H1 (cell line): Measurements from ENCODE around the gene HLA-A. TPM values are rescaled to one million over a fixed set of nuclear protein-coding genes. Genes with fewer than 3 reads are reported as not detected.

Source experiments
- CTCF ChIA-PET: fragments of 300-600 bp; sonication (Branson Sonifier 250); formaldehyde crosslinking; loops from one replicate; lab custom pipeline; 2021; ENCODE audit not compliant: partially characterized antibody; lab: Charles Lee
- POLR2A ChIA-PET: fragments of 300-600 bp; sonication (Branson Sonifier 250); formaldehyde crosslinking; loops from one replicate; lab custom pipeline; 2021; ENCODE audit warnings: inconsistent platforms; ENCODE audit not compliant: partially characterized antibody; lab: Charles Lee
- DNase-seq, 2 experiments: peaks; one replicate each; pipeline versions ENCODE4 v3.0.0 to v3.0.0-alpha.2; 2010 to 2022; ENCODE audit warnings: low spot score in 2 of 2, low read depth in 1 of 2, mixed read lengths in 1 of 2
- FAIRE-seq: peaks from 2 replicates; lab custom pipeline; 2011; peaks lifted over from hg19 to GRCh38; lab: Jason Lieb, UNC
- H2AFZ ChIP-seq: 2 replicates; pipeline ENCODE4 v1.8.1; 2012; ENCODE audit warnings: low read length, inconsistent platforms
- H2AK5ac ChIP-seq: 2 replicates; pipeline ENCODE4 v1.6.1; 2013; ENCODE audit warnings: low read depth, low read length
- H2BK120ac ChIP-seq: replicated peaks from 2 replicates; pipeline ENCODE3; 2013; ENCODE audit warnings: low read depth, low read length, inconsistent platforms
- H2BK12ac ChIP-seq: 2 replicates; pipeline ENCODE4 v1.6.1; 2013; ENCODE audit warnings: low read depth, low read length
- H2BK15ac ChIP-seq: 2 replicates; pipeline ENCODE4 v1.6.1; 2013; ENCODE audit warnings: low read length
- H2BK20ac ChIP-seq: 2 replicates; pipeline ENCODE4 v1.6.1; 2013; ENCODE audit warnings: low read length
- H2BK5ac ChIP-seq: 2 replicates; pipeline ENCODE4 v1.6.1; 2013; ENCODE audit warnings: low read depth, low read length
- H3K14ac ChIP-seq: 2 replicates; pipeline ENCODE4 v1.6.1; 2013; ENCODE audit warnings: inconsistent platforms; ENCODE audit not compliant: insufficient read length
- H3K18ac ChIP-seq: 2 replicates; pipeline ENCODE4 v1.6.1; 2013; ENCODE audit warnings: low read length; ENCODE audit errors: extremely low read depth
- H3K23ac ChIP-seq: 2 replicates; pipeline ENCODE4 v1.6.1; 2013; ENCODE audit warnings: inconsistent platforms; ENCODE audit not compliant: insufficient read length
- H3K23me2 ChIP-seq: 2 replicates; pipeline ENCODE4 v1.6.1; 2013; ENCODE audit warnings: low read depth, low read length
- H3K27ac ChIP-seq: 2 replicates; pipeline ENCODE4 v1.6.1; 2011; ENCODE audit warnings: low read depth, low read length, inconsistent platforms
- H3K27me3 ChIP-seq, 4 experiments: replicated peaks in 1 of 4; 1 replicate in 1 of 4; 2 replicates in 3 of 4; pipeline versions ENCODE4 v1.6.1 to v1.8.1; 2011 to 2013; ENCODE audit warnings: low read length in 3 of 4, mild to moderate bottlenecking in 3 of 4, inconsistent platforms in 2 of 4, mixed read lengths in 2 of 4, moderate library complexity in 1 of 4; ENCODE audit not compliant: control insufficient read depth in 3 of 4, insufficient read depth in 3 of 4; ENCODE audit errors: extremely low read depth in 1 of 4
- H3K36me3 ChIP-seq, 4 experiments: 2 replicates each; pipeline versions ENCODE4 v1.6.1 to v1.8.1; 2011 to 2013; ENCODE audit warnings: mild to moderate bottlenecking in 4 of 4, low read length in 3 of 4, moderate library complexity in 2 of 4, control low read depth in 1 of 4, inconsistent platforms in 1 of 4; ENCODE audit not compliant: insufficient read depth in 4 of 4, control insufficient read depth in 2 of 4
- H3K4ac ChIP-seq: replicated peaks from 2 replicates; pipeline ENCODE3; 2013; ENCODE audit warnings: low read length, low read depth, mixed read lengths, inconsistent platforms; ENCODE audit not compliant: insufficient read length
- H3K4me1 ChIP-seq, 4 experiments: replicated peaks in 1 of 4; 1 replicate in 1 of 4; 2 replicates in 3 of 4; pipeline versions ENCODE4 v1.6.1 to v1.8.1; 2011 to 2013; ENCODE audit warnings: low read length in 3 of 4, inconsistent platforms in 2 of 4, mixed read lengths in 1 of 4; ENCODE audit not compliant: insufficient read depth in 4 of 4, control insufficient read depth in 3 of 4
- H3K4me2 ChIP-seq, 2 experiments: 2 replicates each; pipeline versions ENCODE4 v1.6.1 to v1.8.1; 2011 to 2013; ENCODE audit warnings: low read depth in 2 of 2, low read length in 2 of 2, control low read depth in 1 of 2, inconsistent platforms in 1 of 2, mild to moderate bottlenecking in 1 of 2; ENCODE audit not compliant: insufficient read depth in 1 of 2
- H3K4me3 ChIP-seq, 4 experiments: fragments of 200-600, 300-600 bp in 1 of 4; sonication (generic), shearing (Covaris generic), sonication (Bioruptor Twin) in 1 of 4; 2 replicates each; pipeline versions ENCODE4 v1.5.1 to v1.8.1; 2011 to 2016; ENCODE audit warnings: low read length in 4 of 4, low read depth in 3 of 4, control low read depth in 2 of 4, inconsistent platforms in 2 of 4, mild to moderate bottlenecking in 2 of 4, mixed read lengths in 1 of 4, moderate library complexity in 1 of 4; ENCODE audit not compliant: insufficient read depth in 2 of 4; ENCODE audit errors: extremely low read depth in 1 of 4
- H3K56ac ChIP-seq: replicated peaks from 2 replicates; pipeline ENCODE3; 2013; ENCODE audit warnings: low read depth, mild to moderate bottlenecking, mixed read lengths, low read length, inconsistent platforms; ENCODE audit not compliant: insufficient read length
- H3K79me1 ChIP-seq: 2 replicates; pipeline ENCODE4 v1.6.1; 2013; ENCODE audit warnings: low read depth, low read length, control low read depth
- H3K79me2 ChIP-seq, 2 experiments: 2 replicates each; pipeline versions ENCODE4 v1.6.1 to v1.8.1; 2012 to 2013; ENCODE audit warnings: low read length in 2 of 2, mild to moderate bottlenecking in 2 of 2, inconsistent platforms in 1 of 2; ENCODE audit not compliant: insufficient read depth in 2 of 2, control insufficient read depth in 1 of 2
- H3K9ac ChIP-seq, 4 experiments: replicated peaks in 1 of 4; 1 replicate in 1 of 4; 2 replicates in 3 of 4; pipeline versions ENCODE4 v1.6.1 to v1.8.1; 2011 to 2013; ENCODE audit warnings: low read depth in 3 of 4, low read length in 3 of 4, control low read depth in 2 of 4, mild to moderate bottlenecking in 2 of 4, moderate library complexity in 2 of 4, inconsistent platforms in 1 of 4; ENCODE audit errors: extremely low read depth in 1 of 4
- H3K9me3 ChIP-seq, 2 experiments: 2 replicates each; pipeline versions ENCODE4 v1.6.1 to v1.8.1; 2012 to 2013; ENCODE audit warnings: mild to moderate bottlenecking in 2 of 2, moderate library complexity in 2 of 2, control low read depth in 1 of 2, inconsistent platforms in 1 of 2, low read depth in 1 of 2, low read length in 1 of 2, mixed read lengths in 1 of 2; ENCODE audit not compliant: insufficient read depth in 2 of 2
- H4K20me1 ChIP-seq, 2 experiments: replicated peaks in 1 of 2; 2 replicates each; pipeline versions ENCODE3 to v1.8.1; 2011 to 2013; ENCODE audit warnings: inconsistent platforms in 2 of 2, low read length in 2 of 2, mild to moderate bottlenecking in 1 of 2; ENCODE audit not compliant: insufficient read depth in 2 of 2, control insufficient read depth in 1 of 2
- H4K5ac ChIP-seq: 2 replicates; pipeline ENCODE4 v1.6.1; 2013; ENCODE audit warnings: low read length, low read depth, mixed read lengths, inconsistent platforms; ENCODE audit not compliant: insufficient read length
- H4K8ac ChIP-seq: 2 replicates; pipeline ENCODE4 v1.8.0; 2013; ENCODE audit warnings: mild to moderate bottlenecking, moderate library complexity, low read length, inconsistent platforms; ENCODE audit not compliant: insufficient read depth; ENCODE audit errors: extremely low read depth
- H4K91ac ChIP-seq: replicated peaks from 2 replicates; pipeline ENCODE3; 2013; ENCODE audit warnings: low read length, mixed read lengths, inconsistent platforms; ENCODE audit not compliant: insufficient read length
- ATF2 ChIP-seq: IDR thresholded peaks from 2 replicates; pipeline ENCODE4 v1.6.1; 2012; ENCODE audit warnings: low read length, inconsistent platforms
- CBX5 ChIP-seq: fragments of 300-800, 300-1000 bp; sonication (generic); IDR thresholded peaks from 2 replicates; pipeline ENCODE4 v1.7.1; 2016; ENCODE audit warnings: antibody characterized with exemption, low read length, low read depth
- CBX8 ChIP-seq: fragments of 300-800, 300-1000 bp; sonication (generic); IDR thresholded peaks from 2 replicates; pipeline ENCODE4 v1.7.1; 2016; ENCODE audit warnings: low read depth, low read length, borderline replicate concordance
- KDM1A ChIP-seq: fragments of 200-600, 300-600 bp; sonication (generic); IDR thresholded peaks from 2 replicates; pipeline ENCODE4 v1.7.1; 2016; ENCODE audit warnings: mild to moderate bottlenecking, low read length, borderline replicate concordance
- NRF1 ChIP-seq: IDR thresholded peaks from 2 replicates; pipeline ENCODE4 v1.6.1; 2011; ENCODE audit warnings: mild to moderate bottlenecking, low read depth, low read length, improper control_type of control experiment
- SRF ChIP-seq: IDR thresholded peaks from 2 replicates; pipeline ENCODE4 v1.6.1; 2011; ENCODE audit warnings: mild to moderate bottlenecking, low read depth, low read length, moderate library complexity
- WGBS, 2 experiments: shearing (Covaris generic) in 1 of 2; methylation state at CpG; one replicate each; pipeline versions ENCODE4 v1.1.6 to v1.1.7; 2013 to 2015; ENCODE audit warnings: low lambda C conversion rate in 2 of 2, mixed read lengths in 2 of 2, inconsistent platforms in 1 of 2, low coverage in 1 of 2, missing lambda C conversion rate in 1 of 2; ENCODE audit not compliant: insufficient replicate concordance in 2 of 2, insufficient coverage in 1 of 2, insufficient read length in 1 of 2; ENCODE audit errors: extremely low coverage in 1 of 2, missing lambda C conversion rate in 1 of 2; 5-methylcytosine and 5-hydroxymethylcytosine counted together
- polyA plus RNA-seq, 7 experiments: library from polyadenylated mRNA; depleted of rRNA in 3 of 7; stranded (reverse) in 5 of 7; unstranded in 2 of 7; fragments of >200 nt in 5 of 7; fragments of 200-250 nt in 2 of 7; gene quantifications; 1 replicate in 5 of 7; 2 replicates in 1 of 7; 4 replicates in 1 of 7; pipeline versions ENCODE4 v1.2.1 to v1.2.3, GENCODE V29; 2011 to 2013; ENCODE audit warnings: missing spikeins in 2 of 7, mixed read lengths in 2 of 7
- total RNA-seq: library from RNA; stranded (reverse); fragmentation: NEBNext Ultra II Directional; extraction: Animal tissue kit (Norgen Biotek cat#: 25700); gene quantifications from 2 replicates; pipeline ENCODE4 v1.2.1, GENCODE V29; 2021

The HLA-A gene
- total and polyA plus RNA-seq, 2 of the 8 experiments (the other 6 are each of a cell fraction or from before 2014, with no cell fraction given) = 221 to 474 TPM

- FAIRE-seq = no peak
- H3K4me3 ChIP-seq = no peak overlapping the region
These were observed 16.6 kb downstream of the HLA-A start for GRCh38 chr6:29958921-29959320.

More at GRCh38 chr6:29958921-29959320, 16.6 kb downstream of the HLA-A start:
- Histone ChIP-seq H2AFZ (no peak overlapping the region), H2BK5ac (no peak overlapping the region), H4K91ac (no peak overlapping the region), H3K27me3 (no peaks in the 10 kb centered on the region), H3K79me1 (no peaks in the 10 kb centered on the region), H2BK120ac (no peak overlapping the region), H3K9me3 (no peaks in the 10 kb centered on the region; a peak in 1 of 4 replicates), H3K4ac (no peak overlapping the region), H4K5ac (no peak overlapping the region), H3K9ac (no peak overlapping the region), H2AK5ac (no peak overlapping the region), H3K23me2 (no peaks in the 10 kb centered on the region), H3K14ac (no peak overlapping the region), H3K4me1 (peaks cover 0 to 4% (median under 1%) of the 10 kb centered on the region in 4 experiments; a peak in 3 of 7 replicates), H3K18ac (no peak overlapping the region), H4K20me1 (no peaks in the 10 kb centered on the region), H3K79me2 (no peaks in the 10 kb centered on the region), H3K27ac (no peak overlapping the region), H3K36me3 (no peaks in the 10 kb centered on the region), H3K56ac (no peak overlapping the region), H2BK20ac (no peak overlapping the region), H2BK12ac (no peak overlapping the region), H3K23ac (no peak overlapping the region), H3K4me2 (no peak overlapping the region), H4K8ac (no peak overlapping the region), H2BK15ac (no peak overlapping the region)
- DNase-seq = no peak
- TF ChIP-seq ATF2 = no peak
- no peak for TF ChIP-seq SRF
- TF ChIP-seq NRF1 = no peak
- TF ChIP-seq CBX8 = no peak
- TF ChIP-seq CBX5 = no peak
- no peak for TF ChIP-seq KDM1A
- ChIA-PET POLR2A (no interaction called here), CTCF (no interaction called here)
- 77% methylated on average over 2 of the region's 2 CpGs; no CpG with 5 or more reads in 1 of the 2 experiments for WGBS, 2 experiments
